ENCODE results near the gene TBXAS1.

- no peak for TF ChIP-seq BHLHE40 (IDR thresholded peaks at IDR 0.05; ENCODE audit: borderline replicate concordance)
- TF ChIP-seq SUZ12 (IDR thresholded peaks at IDR 0.05): no peak
- TF ChIP-seq LEF1 (IDR thresholded peaks at IDR 0.05; ENCODE audit: borderline replicate concordance): no peak
- TF ChIP-seq ZNF384 (IDR thresholded peaks at IDR 0.05): no peak
- no peak for TF ChIP-seq FOXA1 (IDR thresholded peaks at IDR 0.05)
These were observed 226.8 kb downstream of the TBXAS1 start for GRCh38 chr7:140055833-140056232.

Measured in HEK293T (cell line).